Stomach (tissue), 9 donors: Measurements from ENCODE around the gene ABHD17B. TPM values are rescaled to one million over a fixed set of nuclear protein-coding genes. Genes with fewer than 3 reads are reported as not detected.

Experiments
- DNase-seq, 2 donors: peaks; one replicate each; pipeline versions ENCODE4 v3.0.0 to v3.0.0-alpha.2; 2013 to 2019
- H3K27ac ChIP-seq, 5 donors: fragments of 200-600 bp in 4 of 5; sonication (generic) in 4 of 5; one replicate each; pipeline ENCODE4 v1.5.1; 2013 to 2019; ENCODE audit warnings: mild to moderate bottlenecking in 1 of 5, moderate library complexity in 1 of 5
- H3K27me3 ChIP-seq, 3 donors: fragments of 200-600 bp; sonication (generic); one replicate each; pipeline ENCODE4 v1.5.1; 2017 to 2019; ENCODE audit warnings: mixed run types in 1 of 3
- H3K36me3 ChIP-seq, 4 donors: fragments of 200-600 bp; sonication (generic); 1 replicate in 3 of 4; 2 replicates in 1 of 4; pipeline ENCODE4 v1.5.1; 2016 to 2019
- H3K4me1 ChIP-seq, 4 donors: fragments of 200-600 bp; sonication (generic); one replicate each; pipeline ENCODE4 v1.5.1; 2016 to 2019
- H3K4me3 ChIP-seq, 4 donors: fragments of 200-600 bp; sonication (generic) in 3 of 4; one replicate each; pipeline ENCODE4 v1.5.1; 2016 to 2019; ENCODE audit warnings: mild to moderate bottlenecking in 1 of 4
- H3K9me3 ChIP-seq, 4 donors: fragments of 200-600 bp; sonication (generic); one replicate each; pipeline ENCODE4 v1.5.1; 2016 to 2019
- EP300 ChIP-seq: sonication (generic); formaldehyde crosslinking; IDR thresholded peaks from one replicate; pipeline ENCODE4 v1.6.1; 2017; ENCODE audit warnings: antibody characterized with exemption
- POLR2A ChIP-seq, 4 donors: fragments of 450-650 bp; IDR thresholded peaks; one replicate each; pipeline ENCODE4 v1.6.1; 2016; ENCODE audit warnings: antibody characterized with exemption in 4 of 4, control low read depth in 2 of 4, mild to moderate bottlenecking in 1 of 4, moderate library complexity in 1 of 4
- POLR2AphosphoS5 ChIP-seq, 3 donors: sonication (generic); formaldehyde crosslinking; IDR thresholded peaks; one replicate each; pipeline ENCODE4 v1.6.1; 2016; ENCODE audit warnings: antibody characterized with exemption in 3 of 3
- whole genome bisulfite sequencing, 5 donors: extraction: QIAGEN DNeasy Blood & Tissue Kit in 3 of 5; methylation state at CpG; one replicate each; pipeline versions ENCODE4 v1.1.5 to v1.1.7; 2013 to 2018; 5-methylcytosine and 5-hydroxymethylcytosine counted together
- intact Hi-C: fragments of 100-400 bp; cut with DNase I; formaldehyde crosslinking; loops from one replicate; pipeline ENCODE4 v1.15.1; 2023; ENCODE audit warnings: low total_unique reads
- polyA plus RNA-seq, 3 donors: library from polyadenylated mRNA; stranded (reverse); fragments of 200-250 nt; gene quantifications; one replicate each; pipeline ENCODE4 v1.2.3, GENCODE V29; 2013
- small RNA-seq, 4 donors: library from RNA; depleted of rRNA; stranded (forward); fragments of <200 nt; gene quantifications; one replicate each; pipeline ENCODE3, GENCODE V24; 2016
- total RNA-seq, 5 donors: library from RNA; depleted of rRNA; stranded (reverse); fragments of >200 nt; gene quantifications; one replicate each; pipeline versions ENCODE4 v1.1.0 to v1.2.3, GENCODE V29; 2014 to 2016
- TF ChIP-seq, protein P1 (sequence below), 7 experiments: fragments of 450-650 bp in 4 of 7; fragments of 200-600 bp in 3 of 7; sonication (generic) in 3 of 7; IDR thresholded peaks; one replicate each; pipeline ENCODE4 v1.5.1; 2016 to 2019; ENCODE audit warnings: antibody characterized with exemption in 7 of 7, control low read depth in 2 of 7, mild to moderate bottlenecking in 1 of 7
- donor health status: healthy with polysubstance abuse.
- donor health status: Bipolar disorder and iron deficiency.
- donor health status: healthy.

ABHD17B gene
- total and polyA plus RNA-seq, 8 donors, result 4.0 to 57.5 (median 11.2) TPM

DNA sequence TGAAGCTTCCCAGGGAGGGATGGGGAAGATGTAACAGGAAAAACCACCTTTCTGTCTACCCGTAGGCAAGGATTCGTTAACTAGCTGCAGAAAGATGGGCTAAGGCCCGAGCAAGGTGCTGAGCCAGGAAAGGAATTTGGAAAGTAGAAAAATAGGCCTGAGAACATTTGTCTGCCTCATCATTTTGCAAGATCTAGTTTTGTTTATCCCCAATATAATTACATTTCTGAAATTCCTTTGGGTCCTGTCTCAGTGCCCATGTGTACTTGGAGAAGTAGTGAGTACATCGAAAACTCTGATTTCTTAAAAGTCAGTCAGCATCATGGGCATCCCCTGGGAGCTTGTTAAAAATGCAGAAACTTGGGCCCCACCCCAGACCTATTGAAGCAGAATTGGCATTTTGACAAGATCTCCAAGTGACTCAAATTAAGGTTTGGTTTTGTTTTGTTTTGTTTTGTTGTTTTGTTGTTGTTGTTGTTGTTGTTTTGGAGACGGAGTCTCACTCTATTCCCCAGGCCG is 90.5 kb downstream of the ABHD17B start:
- TF ChIP-seq POLR2A (IDR thresholded peaks at IDR 0.05) (no peak), EP300 (no peak), POLR2AphosphoS5 (IDR thresholded peaks at IDR 0.05) (no peak)
- TF ChIP-seq, protein P1, sequence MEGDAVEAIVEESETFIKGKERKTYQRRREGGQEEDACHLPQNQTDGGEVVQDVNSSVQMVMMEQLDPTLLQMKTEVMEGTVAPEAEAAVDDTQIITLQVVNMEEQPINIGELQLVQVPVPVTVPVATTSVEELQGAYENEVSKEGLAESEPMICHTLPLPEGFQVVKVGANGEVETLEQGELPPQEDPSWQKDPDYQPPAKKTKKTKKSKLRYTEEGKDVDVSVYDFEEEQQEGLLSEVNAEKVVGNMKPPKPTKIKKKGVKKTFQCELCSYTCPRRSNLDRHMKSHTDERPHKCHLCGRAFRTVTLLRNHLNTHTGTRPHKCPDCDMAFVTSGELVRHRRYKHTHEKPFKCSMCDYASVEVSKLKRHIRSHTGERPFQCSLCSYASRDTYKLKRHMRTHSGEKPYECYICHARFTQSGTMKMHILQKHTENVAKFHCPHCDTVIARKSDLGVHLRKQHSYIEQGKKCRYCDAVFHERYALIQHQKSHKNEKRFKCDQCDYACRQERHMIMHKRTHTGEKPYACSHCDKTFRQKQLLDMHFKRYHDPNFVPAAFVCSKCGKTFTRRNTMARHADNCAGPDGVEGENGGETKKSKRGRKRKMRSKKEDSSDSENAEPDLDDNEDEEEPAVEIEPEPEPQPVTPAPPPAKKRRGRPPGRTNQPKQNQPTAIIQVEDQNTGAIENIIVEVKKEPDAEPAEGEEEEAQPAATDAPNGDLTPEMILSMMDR (IDR thresholded peaks at IDR 0.05), result no peak
- no peak overlapping the region for H3K4me3 ChIP-seq
- WGBS, 5 donors, result 64 to 74% (median 72%) methylated on average over 6 of the region's 6 CpGs
- no peak overlapping the region for H3K27ac ChIP-seq
- H3K9me3 ChIP-seq, result no peaks in the 10 kb centered on the region
- no peaks in the 10 kb centered on the region for H3K36me3 ChIP-seq
- no peaks in the 10 kb centered on the region for H3K27me3 ChIP-seq
- H3K4me1 ChIP-seq, result no peaks in the 10 kb centered on the region
- intact Hi-C loops, result no loop called here
- DNase-seq, result no peak

DNA sequence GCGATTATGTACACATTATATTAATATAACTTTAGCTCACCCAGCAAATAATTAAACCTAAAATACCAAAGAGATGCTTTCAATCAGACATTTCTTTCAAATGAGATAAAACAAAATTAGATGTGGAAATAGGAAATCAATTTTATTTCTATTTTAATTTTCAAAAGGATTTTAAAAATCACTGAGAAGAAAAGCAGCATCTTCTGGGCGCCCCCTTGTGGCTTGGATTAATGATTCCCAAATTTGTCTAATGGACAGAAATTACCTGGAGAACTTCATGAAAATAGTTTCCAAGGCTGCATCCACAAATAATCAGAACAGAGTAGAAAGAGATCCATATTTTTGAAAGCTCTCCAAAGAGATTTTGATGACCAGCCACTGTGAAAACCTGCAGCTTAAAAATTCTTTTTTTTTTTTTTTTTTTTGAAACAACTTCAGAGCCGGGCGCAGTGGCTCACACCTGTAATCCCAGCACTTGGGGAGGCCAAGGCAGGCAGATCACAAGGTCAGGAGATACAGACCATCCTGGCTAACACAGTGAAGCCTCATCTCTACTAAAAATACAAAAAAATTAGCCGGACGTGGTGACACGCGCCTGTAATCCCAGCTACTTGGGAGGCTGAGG is 91.8 kb downstream of the ABHD17B start:
- H3K27ac ChIP-seq, result no peak overlapping the region
- H3K9me3 ChIP-seq, result no peaks in the 10 kb centered on the region
- intact Hi-C loops, result no loop called here
- no peak overlapping the region for H3K4me3 ChIP-seq
- TF ChIP-seq, protein P1 (IDR thresholded peaks at IDR 0.05), result peak in 4 of 7 experiments; percentile 37 to 79 (median 58)
- no peak for TF ChIP-seq POLR2A (IDR thresholded peaks at IDR 0.05)
- no peak for TF ChIP-seq POLR2AphosphoS5 (IDR thresholded peaks at IDR 0.05)
- no peak for TF ChIP-seq EP300
- DNase-seq, result peak; percentile 45 to 68
- no peaks in the 10 kb centered on the region for H3K27me3 ChIP-seq
- H3K4me1 ChIP-seq, result no peaks in the 10 kb centered on the region
- H3K36me3 ChIP-seq, result no peaks in the 10 kb centered on the region
- 81 to 86% (median 83%) methylated on average over 8 of the region's 8 CpGs for WGBS, 5 donors

DNA sequence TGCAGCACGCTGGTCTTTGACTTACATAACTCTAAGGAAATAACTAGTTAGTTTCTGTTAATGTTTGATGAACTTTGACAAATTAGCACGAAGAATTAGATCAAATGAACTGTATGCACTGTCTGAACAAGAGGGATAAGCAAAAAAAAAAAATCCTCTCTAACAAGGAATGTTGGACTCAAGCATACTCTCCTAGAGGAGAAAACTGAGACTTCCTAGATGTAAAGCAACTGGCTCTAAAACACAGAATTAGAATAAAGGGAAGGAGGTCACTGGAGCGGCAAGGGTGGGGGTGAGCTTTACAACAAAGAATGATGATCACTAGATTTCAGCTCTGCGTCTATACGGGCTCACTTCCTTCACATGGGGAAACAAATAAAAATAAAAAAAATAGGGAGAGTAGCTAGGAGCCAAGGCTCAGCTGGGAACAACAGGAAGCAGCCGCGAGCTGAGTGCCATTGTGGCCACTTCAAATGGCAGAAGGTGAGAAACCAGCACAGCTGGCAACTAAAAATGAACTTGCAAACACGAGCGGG is 94.0 kb downstream of the ABHD17B start:
- Histone ChIP-seq H3K4me1 (no peaks in the 10 kb centered on the region), H3K4me3 (no peak overlapping the region), H3K9me3 (no peaks in the 10 kb centered on the region), H3K27me3 (no peaks in the 10 kb centered on the region), H3K36me3 (no peaks in the 10 kb centered on the region), H3K27ac (no peak overlapping the region)
- WGBS, 5 donors, result 45 to 63% (median 57%) methylated on average over 9 of the region's 9 CpGs
- intact Hi-C loops, result no loop called here
- DNase-seq, result peak in 1 of 2 donors; percentile 40
- TF ChIP-seq POLR2AphosphoS5 (IDR thresholded peaks at IDR 0.05), result no peak
- TF ChIP-seq, protein P1 (IDR thresholded peaks at IDR 0.05), result no peak
- no peak for TF ChIP-seq EP300
- TF ChIP-seq POLR2A (IDR thresholded peaks at IDR 0.05), result no peak

Small RNAs within 50 kb of the gene (small RNA-seq; reads per million reads assigned to genes)
- gene RF00019, result 0 reads per million in 4 donors

Other genes starting within 250 kb of the ABHD17B start
- gene CEMIP2, start 142.7 kb downstream of the ABHD17B start, total RNA-seq, result 100 to 1,000 TPM in 3 of 5 donors, 10 to 100 TPM in 2; 40.3 to 218 (median 187) TPM
- 10 to 100 TPM; 12.4 to 28.8 (median 13.6) TPM for gene CEMIP2, start 142.7 kb downstream of the ABHD17B start, polyA plus RNA-seq
- gene C9orf85, start 446 bp upstream of the ABHD17B start, total RNA-seq, result 10 to 100 TPM in 2 of 5 donors, 1 to 10 TPM in 3; 2.2 to 68.3 (median 9.4) TPM
- gene C9orf85, start 446 bp upstream of the ABHD17B start, polyA plus RNA-seq, result 10 to 100 TPM in 1 of 3 donors, 1 to 10 TPM in 2; 7.0 to 12.5 (median 7.5) TPM
- gene C9orf57, start 149.4 kb upstream of the ABHD17B start, total RNA-seq, result not detected
- not detected for gene C9orf57, start 149.4 kb upstream of the ABHD17B start, polyA plus RNA-seq
- gene GDA, start 238.2 kb upstream of the ABHD17B start, total RNA-seq, result 1 to 10 TPM in 3 of 5 donors, not detected in 2; 4.4 to 7.5 (median 6.4) TPM
- 1 to 10 TPM in 1 of 3 donors, under 1 TPM in 2; 0.25 to 2.6 (median 0.35) TPM for gene GDA, start 238.2 kb upstream of the ABHD17B start, polyA plus RNA-seq